Stimulated activated CD4-positive, alpha-beta T cell treated with anti-CD3 and anti-CD28 coated beads, Interleukin-1b, Interleukin-23, amount 100 ng/mL, for 1 hour (primary cell): ENCODE results near the gene CBFB.
"Not testable (repeated sequence)": the region's sequence is repeated elsewhere in the genome, so short reads cannot be mapped to it uniquely, and the experiment has no call there.

ENCODE experiments used
- DNase-seq, 2 donors: peaks; one replicate each; pipeline ENCODE4 v3.0.0-alpha.2; 2020; ENCODE audit warnings: low read depth in 2 of 2

Gene CBFB

DNA sequence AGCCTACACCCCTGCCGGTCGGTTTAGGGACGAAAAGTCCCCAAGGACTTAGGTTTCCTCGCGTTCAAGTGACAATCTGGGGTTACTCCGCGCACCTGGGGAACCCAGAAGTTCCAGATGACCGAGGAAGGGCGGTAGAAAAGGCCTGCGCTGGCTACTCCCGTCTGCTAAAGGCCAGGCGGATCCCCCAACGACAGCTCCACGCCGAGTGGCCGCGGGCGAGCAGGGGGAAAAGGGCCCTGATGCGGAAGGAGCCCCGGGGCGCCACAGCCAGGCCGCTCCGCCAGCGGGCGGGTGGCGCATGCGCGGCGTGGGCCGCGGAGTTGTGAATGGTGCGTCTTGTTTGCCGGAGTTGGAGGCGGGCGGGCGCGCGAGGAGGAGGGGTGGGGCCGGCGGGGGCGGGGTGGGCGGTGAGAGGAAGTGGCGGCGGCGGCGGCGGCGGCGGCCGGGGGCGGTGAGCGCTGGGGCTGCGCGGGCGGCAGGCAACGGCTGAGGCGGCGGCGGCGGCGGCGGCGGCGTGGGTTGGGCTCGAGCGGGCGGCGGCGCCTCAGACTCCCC lies at the start of gene CBFB:
Gene CBFB (plus strand): TSS at position 454 of the 558 bp plus-strand sequence. CDS start 259 bp downstream, outside the sequence.
- peak; percentile 80 to 94 for DNase-seq

DNA sequence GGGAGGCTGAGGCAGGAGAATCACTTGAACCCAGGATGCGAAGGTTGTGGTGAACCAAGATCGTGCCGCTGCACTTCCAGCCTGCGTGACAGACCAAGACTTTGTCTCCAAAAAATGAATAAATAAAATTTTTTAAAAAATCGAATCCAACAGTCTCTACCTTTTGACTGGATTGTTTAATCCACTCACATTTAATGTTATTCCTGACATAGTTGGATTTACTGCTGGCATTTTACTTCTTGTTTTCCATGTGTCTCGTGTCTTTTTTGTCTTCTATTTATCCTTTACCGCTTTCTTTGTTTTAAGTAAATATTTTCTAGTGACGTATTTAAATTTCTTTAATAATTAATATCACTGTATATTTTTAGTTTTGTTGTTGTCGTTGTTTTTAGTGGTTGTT lies 45.9 kb upstream of the CBFB start:
- DNase-seq: no peak

DNA sequence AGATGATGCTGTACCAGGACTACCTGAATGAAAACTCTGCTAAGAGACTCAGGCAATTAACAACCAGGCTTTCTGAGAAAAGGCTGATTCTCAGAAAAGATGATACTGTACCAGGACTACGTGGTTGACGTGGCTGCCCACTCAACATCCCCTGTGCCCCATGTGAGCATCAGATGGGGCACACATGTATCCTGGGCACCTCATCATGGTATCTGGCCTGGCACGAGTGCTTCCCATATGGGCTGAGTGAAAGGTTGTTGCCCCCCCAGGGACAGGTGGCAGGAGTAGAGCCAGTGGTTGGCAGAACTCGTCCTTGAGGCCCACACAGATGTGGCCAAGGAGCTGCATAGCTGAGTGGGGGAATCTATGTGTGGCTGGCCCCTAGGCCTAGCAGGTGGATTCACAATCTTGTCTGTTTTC lies 44.0 kb upstream of the CBFB start:
- DNase-seq: no peak

DNA sequence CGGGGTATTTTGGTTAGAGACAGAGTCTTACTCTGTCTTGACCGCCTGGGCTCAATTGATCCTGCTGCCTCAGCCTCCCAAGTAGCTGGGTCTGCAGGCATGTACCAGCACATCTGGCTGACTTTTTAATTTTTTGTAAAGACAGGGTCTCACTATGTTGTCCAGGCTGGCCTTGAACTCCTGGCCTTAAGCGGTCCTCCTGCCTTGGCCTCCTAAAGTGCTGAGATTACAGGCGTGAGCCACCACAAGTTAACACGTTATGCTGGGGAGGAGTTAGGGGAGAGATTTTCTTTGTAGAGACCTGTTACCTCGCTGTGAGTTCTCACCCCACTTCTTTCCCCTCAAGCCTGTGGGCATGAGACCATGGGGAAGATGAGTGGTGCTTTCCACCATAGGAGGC lies 42.4 kb upstream of the CBFB start:
- DNase-seq: no peak

DNA sequence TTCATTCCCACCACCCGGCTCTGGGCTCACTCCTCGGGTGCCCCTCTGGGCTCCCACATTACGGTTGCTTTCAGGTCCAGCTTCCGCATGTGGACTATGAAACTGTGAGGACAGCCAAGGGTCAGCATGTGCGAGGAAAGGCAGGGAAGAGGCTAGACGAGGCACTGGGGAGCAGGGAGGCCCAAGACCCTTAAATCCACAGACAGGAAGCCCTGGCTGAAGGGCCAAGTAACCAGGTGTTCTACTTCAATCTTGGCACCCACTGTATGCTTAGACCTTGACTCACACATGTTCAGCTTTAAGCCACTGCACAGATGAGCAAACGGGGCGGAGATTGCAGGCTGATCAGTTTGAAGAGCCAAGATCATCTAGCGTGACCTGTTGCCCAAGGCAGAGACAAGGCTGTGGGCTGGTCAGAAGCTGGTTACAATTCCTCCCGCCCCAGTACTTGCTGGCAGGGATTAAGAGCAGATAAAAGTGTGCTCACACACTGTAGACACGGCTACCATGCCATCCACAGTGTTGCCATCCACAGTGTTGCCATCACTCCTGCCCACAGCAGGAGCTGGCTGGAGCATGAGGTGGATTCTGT lies 40.7 kb upstream of the CBFB start, which contains the start of gene CES4A:
Gene CES4A (plus strand): TSS at position 393 of the 592 bp plus-strand sequence. CDS start 184 bp downstream, at position 577.
- DNase-seq: no peak

DNA sequence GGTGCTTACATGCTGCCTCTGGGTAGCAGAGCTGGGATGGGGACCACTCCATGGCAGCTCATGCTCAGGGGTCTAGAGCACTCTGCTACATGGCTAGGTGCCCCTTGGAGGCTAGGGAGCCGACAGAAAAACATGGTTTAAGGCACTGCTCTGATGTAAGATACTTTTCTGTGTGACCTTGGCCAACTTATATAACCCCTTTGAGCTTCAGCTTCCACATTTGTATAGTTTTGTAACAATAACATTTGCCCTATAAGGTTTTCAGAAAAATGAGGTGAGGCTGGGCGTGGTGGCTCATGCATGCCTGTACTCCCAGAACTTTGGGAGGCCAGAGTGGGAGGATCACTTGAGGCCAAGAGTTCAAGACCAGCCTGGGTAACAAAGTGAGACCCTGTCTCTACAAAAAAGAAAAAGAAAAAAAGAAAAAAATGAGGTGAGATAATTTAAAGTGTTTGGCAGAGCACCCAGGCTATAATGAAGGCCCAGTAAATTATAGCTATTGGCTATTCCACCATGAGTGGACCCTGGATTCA lies 37.3 kb upstream of the CBFB start:
- no peak for DNase-seq

DNA sequence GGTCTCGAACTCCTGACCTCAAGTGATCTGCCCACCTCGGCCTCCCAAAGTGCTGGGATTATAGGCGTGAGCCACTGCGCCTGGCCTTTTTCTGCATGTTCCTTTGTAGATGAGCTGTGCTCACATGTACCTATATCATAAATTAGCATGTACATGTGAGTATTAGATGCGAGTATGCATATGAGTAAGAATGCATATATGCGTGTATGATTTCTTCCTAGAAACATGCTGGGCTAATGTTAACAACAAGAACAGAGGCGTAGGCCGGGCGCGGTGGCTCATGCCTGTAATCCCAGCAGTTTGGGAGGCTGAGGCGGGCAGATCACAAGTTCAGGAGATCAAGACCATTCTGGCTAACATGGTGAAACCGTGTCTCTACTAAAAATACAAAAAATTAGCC lies 35.4 kb upstream of the CBFB start:
- not testable (repeated sequence) for DNase-seq

DNA sequence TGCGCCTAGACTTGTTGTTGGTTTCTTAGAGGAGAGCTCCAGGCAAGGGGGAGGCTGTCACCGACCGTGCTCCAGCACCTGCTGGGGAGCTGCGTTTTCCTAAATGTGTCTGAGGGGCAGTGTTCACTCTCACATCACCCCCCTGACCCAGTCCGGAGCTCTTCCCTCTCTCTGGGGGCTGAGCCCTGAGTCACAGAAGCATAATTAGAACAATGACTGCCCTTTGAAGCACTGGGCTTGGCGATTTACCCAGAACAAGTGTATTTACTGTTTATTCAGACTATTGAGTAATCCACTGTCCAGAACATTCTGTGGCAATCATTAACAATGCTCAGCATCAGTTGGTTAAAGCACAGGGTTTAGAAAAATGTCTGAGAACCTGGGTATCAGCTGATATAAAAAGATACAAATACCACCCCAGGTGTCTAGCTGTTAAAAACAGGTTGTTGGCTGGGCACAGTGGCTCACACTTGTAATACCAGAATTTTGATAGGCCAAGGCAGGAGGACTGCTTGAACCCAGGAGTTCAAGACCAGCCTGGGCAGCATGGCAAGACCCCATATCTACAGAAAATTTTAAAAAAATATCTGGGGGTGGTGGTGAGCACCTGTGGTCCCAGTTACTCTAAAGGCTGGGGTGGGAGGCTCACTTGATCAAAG lies 32.5 kb upstream of the CBFB start:
- no peak for DNase-seq

DNA sequence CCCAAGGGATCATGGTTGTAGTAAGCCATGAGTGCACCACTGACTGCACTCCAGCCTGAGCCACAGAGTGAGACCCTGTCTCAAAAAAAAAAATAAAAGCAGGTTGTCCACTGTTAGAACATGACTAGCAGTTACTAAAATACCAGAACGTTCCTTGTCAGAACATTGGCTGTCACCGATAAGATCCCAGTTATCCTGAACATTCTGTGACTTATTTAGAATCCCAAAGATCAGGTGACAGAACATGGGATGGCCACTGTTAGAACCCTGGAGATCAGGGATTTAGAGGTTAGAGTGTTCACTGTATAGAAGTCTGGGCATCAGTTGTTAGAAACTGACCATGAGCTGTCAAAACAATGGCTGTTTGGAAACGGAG lies 32.0 kb upstream of the CBFB start:
- DNase-seq: no peak

DNA sequence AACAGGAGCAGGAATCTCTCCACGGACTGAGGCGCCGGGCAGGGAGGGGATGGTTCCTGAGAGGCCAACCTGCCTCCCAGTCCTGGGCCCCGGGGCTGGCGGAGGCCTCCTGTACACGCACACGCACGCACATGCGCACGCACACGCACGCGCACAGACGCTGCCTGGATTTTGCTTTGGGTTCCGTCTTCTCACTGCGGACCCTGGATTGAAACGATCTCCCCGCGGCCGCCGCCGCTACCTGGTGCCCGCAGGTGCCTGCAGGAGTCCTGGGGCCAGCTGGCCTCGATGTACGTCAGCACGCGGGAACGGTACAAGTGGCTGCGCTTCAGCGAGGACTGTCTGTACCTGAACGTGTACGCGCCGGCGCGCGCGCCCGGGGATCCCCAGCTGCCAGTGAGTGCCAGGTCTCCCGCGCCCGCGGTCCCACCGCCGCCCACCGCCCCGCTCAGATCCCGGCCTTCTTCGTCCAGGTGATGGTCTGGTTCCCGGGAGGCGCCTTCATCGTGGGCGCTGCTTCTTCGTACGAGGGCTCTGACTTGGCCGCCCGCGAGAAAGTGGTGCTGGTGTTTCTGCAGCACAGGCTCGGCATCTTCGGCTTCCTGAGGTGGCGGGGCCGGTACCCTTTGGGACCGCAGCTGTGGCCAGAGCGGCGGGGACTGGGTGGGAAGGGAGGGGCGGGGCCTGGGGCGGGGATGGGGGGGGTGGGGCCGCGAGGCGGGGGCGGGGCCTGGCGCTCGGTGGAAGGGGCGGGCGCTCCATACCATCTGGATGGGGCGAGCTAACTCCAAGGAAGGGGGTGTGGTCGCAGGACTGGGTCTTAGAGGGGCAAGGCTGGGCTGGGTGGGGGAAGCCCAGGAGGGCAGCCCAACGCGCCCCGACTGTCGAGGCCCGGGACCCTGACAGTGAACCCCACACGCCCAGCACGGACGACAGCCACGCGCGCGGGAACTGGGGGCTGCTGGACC lies 28.3 kb upstream of the CBFB start:
- no peak for DNase-seq

DNA sequence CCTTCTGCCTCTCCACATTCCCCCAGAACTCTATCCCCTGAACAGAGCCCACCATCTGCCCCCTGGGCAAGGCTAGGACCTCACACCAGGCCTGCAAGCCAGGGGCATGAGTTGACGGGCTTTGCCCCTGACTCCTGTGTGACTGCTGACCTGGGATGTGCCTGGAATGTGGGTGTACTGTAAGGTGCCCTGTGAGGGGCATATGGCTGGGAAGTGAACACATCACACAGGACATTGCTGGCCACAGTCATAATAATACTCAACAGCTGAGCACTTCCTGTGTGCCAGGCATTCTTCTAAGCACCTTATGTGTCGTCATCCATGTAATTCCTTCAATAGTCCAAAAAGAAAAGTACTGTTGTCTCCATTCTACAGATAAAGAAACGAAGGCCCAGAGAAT lies 27.2 kb upstream of the CBFB start:
- DNase-seq: no peak

DNA sequence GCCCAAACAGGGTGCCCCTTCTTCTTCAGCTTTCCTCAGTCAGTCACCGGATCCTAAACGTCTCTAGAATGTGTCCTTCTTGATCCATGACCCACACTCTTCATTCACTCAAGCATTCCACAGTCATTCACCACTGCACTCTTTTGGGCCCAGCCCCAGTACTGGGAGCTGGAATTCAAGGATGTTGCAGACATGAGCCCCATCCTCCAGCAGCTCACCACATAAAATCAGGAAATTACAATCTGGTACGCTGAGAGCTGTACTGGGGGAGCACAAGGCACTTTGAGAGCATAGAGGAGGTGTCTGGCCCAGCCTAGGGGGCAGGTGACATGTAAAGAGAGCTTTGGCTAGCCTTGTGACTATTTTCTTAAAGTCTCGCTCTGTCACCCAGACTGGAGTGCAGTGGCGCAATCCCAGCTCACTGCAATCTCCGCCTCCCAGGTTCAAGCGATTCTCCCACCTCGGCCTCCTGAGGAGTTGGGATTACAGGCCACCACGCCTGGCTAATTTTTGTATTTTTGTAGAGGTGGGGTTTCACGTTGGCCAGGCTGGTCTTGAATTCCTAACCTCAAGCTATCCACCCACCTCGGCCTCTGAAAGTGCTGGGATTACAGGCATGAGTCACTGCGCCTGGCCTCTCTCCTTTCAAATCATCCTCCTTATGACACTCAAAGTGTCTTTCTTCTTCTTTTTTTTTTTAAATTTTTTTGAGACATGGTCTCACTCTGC lies 21.9 kb upstream of the CBFB start:
- DNase-seq: no peak

DNA sequence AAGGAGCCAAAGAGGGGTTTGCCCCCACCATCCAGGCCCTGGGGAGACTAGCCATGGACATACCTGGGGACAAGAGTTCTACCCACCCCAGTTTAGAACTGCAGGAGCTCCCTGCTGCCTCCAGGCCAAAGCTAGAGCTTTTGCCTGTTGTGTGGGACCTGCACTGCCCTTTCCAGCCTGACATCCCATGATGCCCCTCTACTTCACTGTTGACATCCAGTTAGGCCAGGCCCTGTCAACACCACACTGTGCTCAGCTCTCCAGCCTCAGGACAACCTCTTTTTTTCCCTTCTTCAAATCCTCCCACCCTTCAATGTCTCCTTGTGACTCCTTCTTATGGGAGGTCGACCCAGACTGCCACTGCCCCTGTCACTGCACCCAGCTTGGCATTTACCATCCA lies 19.8 kb upstream of the CBFB start:
- no peak for DNase-seq

DNA sequence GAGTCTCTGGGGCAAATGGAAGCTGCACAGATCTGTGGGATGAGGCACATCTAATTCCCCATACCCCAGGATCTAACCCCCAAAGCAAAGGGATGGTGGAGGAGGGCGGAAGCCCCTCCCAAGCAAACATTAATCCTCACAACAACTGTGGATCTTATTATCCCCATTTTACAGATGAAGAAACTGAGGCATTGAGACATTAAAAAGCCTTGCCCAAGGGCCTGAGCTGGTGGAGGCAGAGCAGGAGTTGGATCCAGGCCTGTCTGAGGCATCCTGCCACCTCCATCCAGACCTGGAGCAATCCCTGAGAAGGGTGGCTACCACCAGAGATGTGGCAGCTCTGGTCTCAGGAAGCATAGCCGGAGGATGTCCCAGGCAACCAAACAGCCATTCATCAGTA lies 17.7 kb upstream of the CBFB start:
- no peak for DNase-seq

DNA sequence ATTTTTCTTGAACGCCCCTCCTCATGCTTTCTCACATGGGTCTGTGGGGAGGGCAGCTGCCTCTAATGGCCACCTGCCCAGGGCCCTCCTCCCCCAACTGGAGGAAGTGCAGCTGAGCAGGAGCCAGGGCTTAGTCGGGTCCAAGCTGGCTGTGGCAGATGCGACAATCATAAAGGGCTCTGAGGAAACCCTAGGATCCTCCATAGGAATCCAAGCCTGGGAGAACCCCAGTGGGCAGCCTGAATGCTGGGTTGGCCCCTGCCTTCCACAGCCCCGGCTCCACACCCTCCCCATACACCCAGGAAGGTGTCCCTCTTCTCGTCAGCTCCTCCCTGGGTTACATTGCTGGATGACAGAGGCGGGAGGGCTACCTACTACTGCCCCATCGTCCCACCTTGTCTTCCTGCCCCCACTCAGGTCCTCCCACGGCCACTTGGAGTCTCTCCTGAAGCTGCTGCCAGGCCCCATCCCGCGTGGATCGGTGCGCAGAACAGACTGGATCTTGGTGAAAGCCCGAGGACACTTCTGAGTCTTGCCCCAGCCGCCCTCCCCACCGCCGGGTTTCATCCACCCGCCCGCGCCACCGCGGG lies 15.6 kb upstream of the CBFB start:
- DNase-seq: no peak

DNA sequence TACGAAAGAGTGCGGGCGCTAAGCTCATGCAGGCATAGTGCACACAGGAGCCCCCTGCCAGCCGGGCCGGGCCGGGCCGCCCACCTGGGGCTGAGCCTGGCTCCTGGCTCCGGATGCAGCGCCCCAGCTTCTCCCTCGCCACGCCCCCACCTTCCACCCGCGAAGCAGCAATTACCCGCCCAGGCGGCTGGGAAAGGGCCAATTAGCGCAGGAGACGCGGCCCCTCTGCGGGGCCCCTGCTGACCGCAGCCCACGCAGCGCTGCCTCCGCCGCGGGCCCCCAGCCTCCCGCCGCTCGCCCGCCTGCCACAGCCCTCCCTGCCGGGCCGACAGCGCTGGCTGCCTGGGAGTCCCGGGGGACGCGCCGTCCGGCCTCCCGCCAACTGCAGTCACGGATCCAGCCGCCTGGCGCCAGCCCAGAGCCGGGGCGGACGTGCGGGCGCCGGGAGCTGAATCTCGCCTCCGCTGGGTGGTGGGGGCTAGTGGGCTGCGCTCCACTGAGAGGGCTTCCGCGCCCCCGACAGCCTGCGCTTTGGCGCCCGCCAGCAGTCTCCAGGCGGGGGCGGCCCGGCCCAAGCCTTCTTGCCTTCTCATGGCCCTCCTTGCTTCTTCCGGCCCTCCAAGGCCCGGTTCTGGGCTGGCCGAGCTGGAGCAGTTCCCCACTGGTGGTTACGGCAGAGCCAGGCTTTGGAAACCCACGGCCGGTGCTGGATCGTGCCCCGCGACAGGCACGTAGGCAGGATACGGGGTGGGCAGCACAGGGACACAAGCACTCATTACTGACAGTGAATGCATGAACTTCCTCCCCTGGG lies 14.9 kb upstream of the CBFB start:
- DNase-seq: peak; percentile 37 to 39

DNA sequence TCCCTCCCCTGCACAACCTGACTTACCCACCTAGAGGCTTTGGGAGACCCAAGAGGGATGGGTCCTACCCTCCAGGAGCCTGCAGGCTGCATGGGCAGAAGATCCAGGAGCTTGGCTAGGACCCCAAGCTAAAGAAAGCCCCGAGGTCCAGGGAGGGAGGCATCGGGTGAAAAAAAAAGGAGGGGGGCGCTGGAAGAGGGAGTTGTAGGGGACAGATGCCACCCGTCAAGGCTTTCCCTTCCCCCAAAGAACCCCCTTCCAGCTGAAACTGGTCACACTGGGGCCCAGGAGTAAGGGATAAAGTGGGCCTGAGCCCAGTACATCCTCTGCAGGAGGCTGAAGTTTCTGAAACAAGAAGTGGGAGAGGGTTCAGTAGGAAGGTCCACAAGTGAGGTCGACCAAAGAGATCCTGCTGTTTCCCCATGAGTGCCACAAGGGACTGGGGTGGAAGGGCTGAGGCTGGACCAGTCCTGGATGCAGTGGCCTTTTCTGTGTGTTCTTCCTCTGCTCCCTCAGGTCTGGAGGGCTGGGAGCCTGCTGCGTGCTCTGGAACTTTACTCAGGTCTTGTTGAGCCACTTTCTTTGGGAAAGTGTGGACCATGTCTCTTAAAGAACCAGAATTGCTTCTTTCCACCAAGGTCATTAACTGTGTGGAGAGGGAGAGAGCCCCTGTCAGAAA lies 14.2 kb upstream of the CBFB start:
- no peak for DNase-seq

DNA sequence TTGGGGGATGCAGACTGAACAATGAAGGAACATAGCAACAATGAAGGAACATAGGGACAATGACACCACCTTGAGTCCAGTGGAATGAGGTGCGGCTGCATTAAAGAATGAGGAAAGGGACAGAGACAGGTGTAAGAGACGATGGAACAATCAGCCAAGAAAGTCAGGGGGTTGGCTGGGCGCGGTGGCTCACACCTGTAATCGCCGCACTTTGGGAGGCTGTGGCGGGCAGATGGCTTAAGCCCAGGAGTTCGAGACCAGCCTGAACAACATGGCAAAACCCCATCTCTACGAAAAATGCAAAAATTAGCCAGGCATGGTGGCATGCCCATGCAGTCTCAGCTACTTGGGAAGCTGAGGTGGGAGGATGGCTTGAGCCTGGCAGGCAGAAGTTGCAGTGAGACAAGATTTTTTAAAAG lies 13.6 kb upstream of the CBFB start:
- DNase-seq: no peak

DNA sequence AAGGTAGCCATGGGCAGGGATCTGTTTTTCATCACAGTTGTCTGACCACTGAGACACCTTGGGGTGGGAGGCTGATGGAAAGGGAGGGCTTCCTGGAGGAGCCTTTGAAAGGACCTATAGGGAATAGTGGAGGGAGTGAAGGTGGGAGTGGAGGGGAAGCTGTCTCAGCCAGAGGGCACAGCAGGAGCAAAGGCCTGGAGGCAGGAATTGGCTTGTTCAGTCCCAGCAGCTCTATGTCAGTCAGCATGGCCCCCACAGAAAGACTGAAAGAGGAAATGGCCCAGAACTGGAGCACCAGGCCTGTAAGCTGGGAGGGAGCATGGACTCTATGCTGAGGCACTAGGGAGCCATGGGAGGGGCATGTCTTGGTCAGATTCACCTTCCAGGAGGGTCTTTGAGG lies 12.8 kb upstream of the CBFB start:
- DNase-seq: no peak
